HepG2 (cell line): ENCODE data around the gene RNF13. TPM values are rescaled to one million over a fixed set of nuclear protein-coding genes. Genes with fewer than 3 reads are reported as not detected.
A peak's percentile ranks its signal among the peaks of the same experiment; 100 is the strongest.

ENCODE experiments used
- ASH2L ChIP-seq: fragments of 300-600, 200-600 bp; sonication (generic); IDR thresholded peaks from 2 replicates; pipeline ENCODE4 v1.7.0; 2017; ENCODE audit warnings: low read depth, mild to moderate bottlenecking, moderate library complexity, mixed read lengths, low read length; ENCODE audit not compliant: insufficient read length
- FOXK1 ChIP-seq: sonication (generic); formaldehyde crosslinking; IDR thresholded peaks from 2 replicates; pipeline ENCODE4 v1.4.0; 2020; ENCODE audit warnings: low read depth, missing genetic modification reagents, borderline replicate concordance
- KLF12 ChIP-seq: sonication (generic); formaldehyde crosslinking; IDR thresholded peaks from 2 replicates; pipeline ENCODE4 v1.4.0; 2020; ENCODE audit warnings: missing genetic modification reagents, borderline replicate concordance
- NFYC ChIP-seq: IDR thresholded peaks from 2 replicates; pipeline ENCODE4 v1.6.1; 2016; ENCODE audit warnings: missing genetic modification reagents, missing compliant biosample characterization
- RNF2 ChIP-seq: fragments of 450-650 bp; conservative IDR thresholded peaks from 2 replicates; pipeline ENCODE4 v1.6.1; 2016; ENCODE audit warnings: low read depth
- TIGD3 ChIP-seq: sonication (generic); formaldehyde crosslinking; IDR thresholded peaks from 2 replicates; pipeline ENCODE4 v1.5.1; 2020; ENCODE audit warnings: mild to moderate bottlenecking, missing genetic modification reagents, borderline replicate concordance
- ZBTB34 ChIP-seq: sonication (generic); formaldehyde crosslinking; IDR thresholded peaks from 2 replicates; pipeline ENCODE4 v1.8.0; 2022; ENCODE audit warnings: mild to moderate bottlenecking, missing genetic modification reagents
- ZC3H13 ChIP-seq: sonication (generic); formaldehyde crosslinking; IDR thresholded peaks from 2 replicates; pipeline ENCODE4 v1.8.1; 2023; ENCODE audit warnings: mild to moderate bottlenecking, missing genetic modification reagents, moderate library complexity
- ZNF496 ChIP-seq: sonication (generic); formaldehyde crosslinking; IDR thresholded peaks from 2 replicates; pipeline ENCODE4 v1.8.1; 2023; ENCODE audit warnings: mild to moderate bottlenecking, moderate library complexity, missing genetic modification reagents; ENCODE audit not compliant: insufficient replicate concordance
- ZNF841 ChIP-seq: sonication (generic); formaldehyde crosslinking; IDR thresholded peaks from 2 replicates; pipeline ENCODE4 v1.8.1; 2023; ENCODE audit warnings: missing genetic modification reagents, borderline replicate concordance
- polyA plus RNA-seq, 8 experiments: library from polyadenylated mRNA; depleted of rRNA in 3 of 8; stranded (reverse) in 7 of 8; unstranded in 1 of 8; fragments of >200 nt; fragmentation: Illumina TruSeq in 4 of 8; extraction: Trizol in 4 of 8; gene quantifications; 2 replicates each; pipeline versions ENCODE4 v1.2.1 to v1.2.3, GENCODE V29; 2011 to 2016; ENCODE audit warnings: low read depth in 4 of 8, missing spikeins in 1 of 8, mixed read lengths in 1 of 8; ENCODE audit not compliant: insufficient read depth in 1 of 8
- total RNA-seq, 5 experiments: library from RNA; depleted of rRNA; stranded (reverse); fragments of >200 nt; fragmentation: Illumina TruSeq; extraction: Trizol; gene quantifications; 2 replicates each; pipeline ENCODE4 v1.2.3, GENCODE V29; 2016; ENCODE audit warnings: low read depth in 1 of 5
- TF ChIP-seq, protein P1 (sequence below): sonication (generic); formaldehyde crosslinking; IDR thresholded peaks from 2 replicates; pipeline ENCODE4 v1.4.0; 2020; ENCODE audit warnings: mild to moderate bottlenecking, missing genetic modification reagents
- TF ChIP-seq, protein P2 (sequence below): sonication (generic); formaldehyde crosslinking; IDR thresholded peaks from 2 replicates; pipeline ENCODE4 v1.5.0; 2020; ENCODE audit warnings: missing genetic modification reagents, mild to moderate bottlenecking, borderline replicate concordance
- TF ChIP-seq, protein P3 (sequence below): sonication (generic); formaldehyde crosslinking; IDR thresholded peaks from 2 replicates; pipeline ENCODE4 v1.5.0; 2020; ENCODE audit warnings: missing genetic modification reagents
- TF ChIP-seq, protein P4 (sequence below): sonication (generic); formaldehyde crosslinking; IDR thresholded peaks from 2 replicates; pipeline ENCODE4 v1.5.1; 2020; ENCODE audit warnings: mild to moderate bottlenecking, missing genetic modification reagents, moderate library complexity
- TF ChIP-seq, protein P5 (sequence below): sonication (generic); formaldehyde crosslinking; IDR thresholded peaks from 2 replicates; pipeline ENCODE4 v1.4.0; 2020; ENCODE audit warnings: mild to moderate bottlenecking, missing genetic modification reagents

The RNF13 gene
- total and polyA plus RNA-seq, 2 of the 13 experiments (the other 11 are each of a cell fraction or from before 2014, with no cell fraction given): 39.8 to 46.0 TPM

DNA sequence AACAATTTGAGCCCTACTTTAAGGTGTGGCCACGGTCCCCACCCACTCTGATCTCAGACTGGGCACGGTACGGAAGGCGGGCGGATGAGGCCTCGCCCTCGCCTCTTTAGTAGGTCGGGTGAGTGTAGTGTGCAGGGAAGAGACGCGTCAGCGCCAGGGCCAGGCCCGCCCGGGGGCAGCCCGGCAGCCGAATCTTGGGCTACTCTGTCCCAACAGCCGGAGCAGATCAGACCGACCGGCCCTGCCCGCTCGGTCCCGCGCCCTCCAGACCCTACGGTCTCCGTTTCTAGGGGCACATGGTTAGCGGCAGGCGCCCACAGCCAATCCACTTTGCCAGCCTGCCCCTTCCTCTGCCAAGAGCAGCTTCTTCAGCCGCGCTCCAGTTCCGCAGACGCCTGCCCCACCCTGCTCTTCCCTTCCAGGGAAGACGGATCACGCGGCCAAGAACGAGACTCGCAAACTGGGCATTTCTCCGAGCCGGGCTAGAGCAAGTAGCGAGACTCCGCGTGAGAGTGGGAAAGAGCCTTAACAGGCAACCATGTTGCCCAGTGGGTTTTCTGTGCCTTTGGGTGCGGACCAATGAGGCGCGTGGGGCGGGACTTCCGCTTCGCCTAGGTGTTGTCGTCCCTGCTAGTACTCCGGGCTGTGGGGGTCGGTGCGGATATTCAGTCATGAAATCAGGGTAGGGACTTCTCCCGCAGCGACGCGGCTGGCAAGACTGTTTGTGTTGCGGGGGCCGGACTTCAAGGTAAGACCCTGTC is at the start of gene RNF13 (continued):
- peak; percentile 53; the same call in 1 of the 2 replicates for TF ChIP-seq TIGD3 (CRISPR knock-in tag)
- no peak for TF ChIP-seq ZNF496
- TF ChIP-seq, protein P1, sequence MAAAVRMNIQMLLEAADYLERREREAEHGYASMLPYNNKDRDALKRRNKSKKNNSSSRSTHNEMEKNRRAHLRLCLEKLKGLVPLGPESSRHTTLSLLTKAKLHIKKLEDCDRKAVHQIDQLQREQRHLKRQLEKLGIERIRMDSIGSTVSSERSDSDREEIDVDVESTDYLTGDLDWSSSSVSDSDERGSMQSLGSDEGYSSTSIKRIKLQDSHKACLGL (CRISPR knock-in tag): peak; percentile 69
- 0 out of 2 replicates have a peak, but pooled peaks have one; percentile 69 for TF ChIP-seq RNF2
- 0 out of 2 replicates have a peak, but pooled peaks have one; percentile 44 for TF ChIP-seq FOXK1
- TF ChIP-seq, protein P2, sequence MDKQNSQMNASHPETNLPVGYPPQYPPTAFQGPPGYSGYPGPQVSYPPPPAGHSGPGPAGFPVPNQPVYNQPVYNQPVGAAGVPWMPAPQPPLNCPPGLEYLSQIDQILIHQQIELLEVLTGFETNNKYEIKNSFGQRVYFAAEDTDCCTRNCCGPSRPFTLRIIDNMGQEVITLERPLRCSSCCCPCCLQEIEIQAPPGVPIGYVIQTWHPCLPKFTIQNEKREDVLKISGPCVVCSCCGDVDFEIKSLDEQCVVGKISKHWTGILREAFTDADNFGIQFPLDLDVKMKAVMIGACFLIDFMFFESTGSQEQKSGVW (CRISPR knock-in tag): peak; percentile 44; the same call in 1 of the 2 replicates
- peak; percentile 98 for TF ChIP-seq NFYC (CRISPR knock-in tag)
- TF ChIP-seq, protein P3, sequence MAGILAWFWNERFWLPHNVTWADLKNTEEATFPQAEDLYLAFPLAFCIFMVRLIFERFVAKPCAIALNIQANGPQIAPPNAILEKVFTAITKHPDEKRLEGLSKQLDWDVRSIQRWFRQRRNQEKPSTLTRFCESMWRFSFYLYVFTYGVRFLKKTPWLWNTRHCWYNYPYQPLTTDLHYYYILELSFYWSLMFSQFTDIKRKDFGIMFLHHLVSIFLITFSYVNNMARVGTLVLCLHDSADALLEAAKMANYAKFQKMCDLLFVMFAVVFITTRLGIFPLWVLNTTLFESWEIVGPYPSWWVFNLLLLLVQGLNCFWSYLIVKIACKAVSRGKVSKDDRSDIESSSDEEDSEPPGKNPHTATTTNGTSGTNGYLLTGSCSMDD (CRISPR knock-in tag): no peak
- TF ChIP-seq ASH2L: peak; percentile 61
- TF ChIP-seq KLF12: peak; percentile 87
- no peak for TF ChIP-seq ZBTB34 (CRISPR knock-in tag)
- TF ChIP-seq ZC3H13 (CRISPR knock-in tag): peak; percentile 92
- no peak for TF ChIP-seq ZNF841
- TF ChIP-seq, protein P4, sequence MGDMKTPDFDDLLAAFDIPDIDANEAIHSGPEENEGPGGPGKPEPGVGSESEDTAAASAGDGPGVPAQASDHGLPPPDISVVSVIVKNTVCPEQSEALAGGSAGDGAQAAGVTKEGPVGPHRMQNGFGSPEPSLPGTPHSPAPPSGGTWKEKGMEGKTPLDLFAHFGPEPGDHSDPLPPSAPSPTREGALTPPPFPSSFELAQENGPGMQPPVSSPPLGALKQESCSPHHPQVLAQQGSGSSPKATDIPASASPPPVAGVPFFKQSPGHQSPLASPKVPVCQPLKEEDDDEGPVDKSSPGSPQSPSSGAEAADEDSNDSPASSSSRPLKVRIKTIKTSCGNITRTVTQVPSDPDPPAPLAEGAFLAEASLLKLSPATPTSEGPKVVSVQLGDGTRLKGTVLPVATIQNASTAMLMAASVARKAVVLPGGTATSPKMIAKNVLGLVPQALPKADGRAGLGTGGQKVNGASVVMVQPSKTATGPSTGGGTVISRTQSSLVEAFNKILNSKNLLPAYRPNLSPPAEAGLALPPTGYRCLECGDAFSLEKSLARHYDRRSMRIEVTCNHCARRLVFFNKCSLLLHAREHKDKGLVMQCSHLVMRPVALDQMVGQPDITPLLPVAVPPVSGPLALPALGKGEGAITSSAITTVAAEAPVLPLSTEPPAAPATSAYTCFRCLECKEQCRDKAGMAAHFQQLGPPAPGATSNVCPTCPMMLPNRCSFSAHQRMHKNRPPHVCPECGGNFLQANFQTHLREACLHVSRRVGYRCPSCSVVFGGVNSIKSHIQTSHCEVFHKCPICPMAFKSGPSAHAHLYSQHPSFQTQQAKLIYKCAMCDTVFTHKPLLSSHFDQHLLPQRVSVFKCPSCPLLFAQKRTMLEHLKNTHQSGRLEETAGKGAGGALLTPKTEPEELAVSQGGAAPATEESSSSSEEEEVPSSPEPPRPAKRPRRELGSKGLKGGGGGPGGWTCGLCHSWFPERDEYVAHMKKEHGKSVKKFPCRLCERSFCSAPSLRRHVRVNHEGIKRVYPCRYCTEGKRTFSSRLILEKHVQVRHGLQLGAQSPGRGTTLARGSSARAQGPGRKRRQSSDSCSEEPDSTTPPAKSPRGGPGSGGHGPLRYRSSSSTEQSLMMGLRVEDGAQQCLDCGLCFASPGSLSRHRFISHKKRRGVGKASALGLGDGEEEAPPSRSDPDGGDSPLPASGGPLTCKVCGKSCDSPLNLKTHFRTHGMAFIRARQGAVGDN (CRISPR knock-in tag): peak; percentile 99
- TF ChIP-seq, protein P5, sequence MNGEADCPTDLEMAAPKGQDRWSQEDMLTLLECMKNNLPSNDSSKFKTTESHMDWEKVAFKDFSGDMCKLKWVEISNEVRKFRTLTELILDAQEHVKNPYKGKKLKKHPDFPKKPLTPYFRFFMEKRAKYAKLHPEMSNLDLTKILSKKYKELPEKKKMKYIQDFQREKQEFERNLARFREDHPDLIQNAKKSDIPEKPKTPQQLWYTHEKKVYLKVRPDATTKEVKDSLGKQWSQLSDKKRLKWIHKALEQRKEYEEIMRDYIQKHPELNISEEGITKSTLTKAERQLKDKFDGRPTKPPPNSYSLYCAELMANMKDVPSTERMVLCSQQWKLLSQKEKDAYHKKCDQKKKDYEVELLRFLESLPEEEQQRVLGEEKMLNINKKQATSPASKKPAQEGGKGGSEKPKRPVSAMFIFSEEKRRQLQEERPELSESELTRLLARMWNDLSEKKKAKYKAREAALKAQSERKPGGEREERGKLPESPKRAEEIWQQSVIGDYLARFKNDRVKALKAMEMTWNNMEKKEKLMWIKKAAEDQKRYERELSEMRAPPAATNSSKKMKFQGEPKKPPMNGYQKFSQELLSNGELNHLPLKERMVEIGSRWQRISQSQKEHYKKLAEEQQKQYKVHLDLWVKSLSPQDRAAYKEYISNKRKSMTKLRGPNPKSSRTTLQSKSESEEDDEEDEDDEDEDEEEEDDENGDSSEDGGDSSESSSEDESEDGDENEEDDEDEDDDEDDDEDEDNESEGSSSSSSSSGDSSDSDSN (CRISPR knock-in tag): peak; percentile 60
